HG03520 (cell line): ENCODE measurements around the gene PRM2.
A peak's percentile ranks its signal among the peaks of the same experiment; 100 is the strongest.
"Not testable (repeated sequence)": the region's sequence is repeated elsewhere in the genome, so short reads cannot be mapped to it uniquely, and the experiment has no call there.

Experiments
- ATAC-seq: cut with Tn5 transposase; IDR thresholded peaks from one replicate; pipeline ENCODE4 v1.9.1; 2021; ENCODE audit warnings: mild to moderate bottlenecking, moderate library complexity; ENCODE audit not compliant: unreplicated experiment

PRM2 gene

DNA sequence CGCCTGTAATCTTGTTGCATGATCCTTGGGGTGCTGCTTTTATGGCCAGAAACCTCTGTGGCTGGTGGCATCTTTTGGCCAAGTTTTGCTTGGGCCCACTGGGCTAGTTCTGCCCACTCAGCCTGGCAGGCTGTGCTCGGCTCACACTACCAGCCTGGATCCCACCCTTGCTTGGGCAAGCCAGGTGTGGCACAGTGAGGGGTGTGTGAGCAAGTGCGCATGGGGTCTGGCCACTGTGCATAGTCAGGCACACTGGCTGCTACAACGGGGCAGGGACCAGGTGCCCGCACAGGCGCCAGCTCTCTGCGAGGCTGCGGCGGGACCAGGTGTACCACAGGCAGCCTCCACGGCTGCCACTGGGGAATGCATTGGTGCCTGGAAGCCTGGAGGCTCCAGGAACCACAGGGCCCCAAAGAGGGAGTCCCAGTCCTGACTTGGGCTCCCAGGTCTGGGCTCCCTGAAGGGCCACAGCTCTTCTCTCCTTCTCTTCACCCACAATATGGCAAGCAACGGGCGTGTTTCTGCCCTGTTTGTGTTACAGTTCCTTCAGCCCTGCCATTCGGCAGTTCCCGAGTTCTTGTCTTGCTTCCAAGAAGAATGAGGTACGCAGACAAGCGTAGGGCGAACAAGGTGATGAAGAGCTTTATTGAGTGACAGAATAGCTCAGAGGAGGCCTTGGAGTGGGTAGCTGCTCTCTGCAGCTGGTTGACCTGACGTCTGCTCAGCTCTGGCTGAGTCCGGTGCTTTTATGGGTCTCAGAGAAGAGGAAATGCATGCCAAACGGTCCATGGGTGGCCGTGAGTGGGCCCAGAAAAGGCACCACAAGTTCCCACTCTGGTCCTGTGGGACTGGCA is 31.6 kb upstream of the PRM2 start:
- ATAC-seq: no peak

DNA sequence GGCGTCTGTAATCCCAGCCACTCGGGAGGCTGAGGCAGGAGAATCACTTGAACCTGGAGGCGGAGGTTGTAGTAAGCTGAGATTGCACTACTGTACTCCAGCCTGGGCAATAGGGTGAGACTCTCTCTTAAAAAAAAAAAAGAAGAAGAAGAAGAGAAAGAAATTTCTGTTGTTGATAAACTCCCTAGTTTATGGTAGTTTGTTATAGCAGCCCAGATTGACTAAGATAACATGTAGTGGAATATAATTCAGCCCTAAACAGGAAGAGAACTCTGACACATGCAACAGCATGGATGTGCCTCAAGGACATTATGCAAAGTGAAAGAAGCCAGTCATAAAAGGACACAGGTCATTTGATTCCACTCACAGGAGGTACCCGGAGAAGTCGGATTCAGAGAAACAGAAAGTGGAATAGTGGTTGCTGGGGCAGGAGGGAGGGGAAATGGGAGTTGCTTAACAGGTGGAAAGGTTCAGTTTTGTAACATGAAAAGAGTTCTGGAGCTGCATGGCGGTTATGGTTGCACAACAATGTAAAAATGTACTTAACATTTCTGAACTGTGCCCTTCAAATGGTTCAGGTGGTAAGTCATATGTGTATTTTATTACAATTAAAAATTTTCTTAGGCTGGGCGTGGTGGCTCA is 30.8 kb upstream of the PRM2 start:
- ATAC-seq: no peak

DNA sequence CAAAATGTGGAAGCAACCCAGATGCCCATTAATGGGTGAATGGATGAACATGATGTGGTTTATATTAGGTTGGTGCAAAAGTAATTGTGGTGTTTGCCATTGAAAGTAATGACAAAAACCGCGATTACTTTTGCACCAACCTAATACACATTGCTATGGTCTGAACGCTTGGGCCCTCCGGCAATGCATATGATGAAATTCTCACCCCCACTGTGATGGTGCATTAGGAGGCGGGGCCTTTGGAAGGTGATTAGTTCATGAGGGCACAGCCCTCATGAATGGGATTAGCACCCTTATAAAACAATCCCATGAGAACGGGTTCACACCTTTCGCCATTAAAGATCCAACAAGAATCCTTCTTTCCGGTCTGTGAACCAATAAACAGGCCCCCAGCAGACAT is 30.1 kb upstream of the PRM2 start:
- ATAC-seq: no peak

DNA sequence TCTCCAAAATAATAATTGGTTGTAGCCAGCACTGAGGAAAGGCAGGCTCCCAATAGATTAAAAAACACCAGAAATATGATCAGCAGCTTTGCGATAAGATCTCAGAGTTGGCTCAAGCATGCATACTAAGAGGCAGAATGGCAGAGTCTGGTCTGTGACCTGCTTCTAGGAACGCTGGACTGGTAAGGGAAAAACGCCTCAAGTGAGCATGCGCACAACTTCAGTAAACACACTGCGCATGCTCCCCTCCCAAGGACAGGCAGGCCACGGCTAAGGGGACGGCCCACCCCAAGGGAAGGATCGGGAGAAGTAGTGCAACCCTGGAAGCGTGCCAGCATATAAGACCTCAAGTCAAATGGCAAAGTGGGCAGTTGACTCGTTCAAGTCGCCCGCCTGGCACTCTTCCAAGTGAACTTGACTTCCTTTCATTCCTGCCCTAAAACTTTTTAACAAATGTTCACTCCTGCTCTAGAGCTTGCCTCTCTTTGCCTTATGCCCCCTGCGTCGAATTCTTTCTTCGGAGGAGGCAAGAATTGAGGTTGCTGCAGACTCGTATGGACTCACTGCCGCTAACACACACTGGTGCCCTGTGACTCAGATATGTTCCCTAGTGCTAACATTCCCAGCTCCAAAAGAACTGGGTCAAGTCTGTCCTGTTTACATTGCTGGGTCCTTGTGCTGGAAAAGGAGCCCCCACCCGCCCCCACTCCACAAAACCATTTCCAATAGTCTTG is 27.3 kb upstream of the PRM2 start:
- no peak for ATAC-seq

DNA sequence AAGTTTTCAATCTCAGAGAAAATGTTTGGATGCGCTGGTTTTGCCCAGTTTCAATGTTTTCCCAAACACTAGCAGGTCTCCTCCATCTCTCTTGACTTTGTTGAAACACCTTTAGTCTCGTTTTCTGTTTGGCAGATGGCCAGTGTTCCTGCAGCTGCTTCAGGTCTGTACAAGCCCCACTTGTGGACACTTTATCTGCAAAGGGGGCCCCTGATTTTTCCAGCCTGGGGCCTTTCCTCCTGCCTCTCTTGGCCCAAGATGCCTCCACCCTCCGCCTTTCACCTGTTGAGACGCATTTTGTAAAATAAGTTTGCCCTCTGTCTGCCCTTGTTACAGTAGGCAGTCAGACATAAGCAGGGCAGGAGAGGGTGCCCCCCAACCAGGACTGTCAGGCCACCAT is 26.7 kb upstream of the PRM2 start:
- ATAC-seq: no peak

DNA sequence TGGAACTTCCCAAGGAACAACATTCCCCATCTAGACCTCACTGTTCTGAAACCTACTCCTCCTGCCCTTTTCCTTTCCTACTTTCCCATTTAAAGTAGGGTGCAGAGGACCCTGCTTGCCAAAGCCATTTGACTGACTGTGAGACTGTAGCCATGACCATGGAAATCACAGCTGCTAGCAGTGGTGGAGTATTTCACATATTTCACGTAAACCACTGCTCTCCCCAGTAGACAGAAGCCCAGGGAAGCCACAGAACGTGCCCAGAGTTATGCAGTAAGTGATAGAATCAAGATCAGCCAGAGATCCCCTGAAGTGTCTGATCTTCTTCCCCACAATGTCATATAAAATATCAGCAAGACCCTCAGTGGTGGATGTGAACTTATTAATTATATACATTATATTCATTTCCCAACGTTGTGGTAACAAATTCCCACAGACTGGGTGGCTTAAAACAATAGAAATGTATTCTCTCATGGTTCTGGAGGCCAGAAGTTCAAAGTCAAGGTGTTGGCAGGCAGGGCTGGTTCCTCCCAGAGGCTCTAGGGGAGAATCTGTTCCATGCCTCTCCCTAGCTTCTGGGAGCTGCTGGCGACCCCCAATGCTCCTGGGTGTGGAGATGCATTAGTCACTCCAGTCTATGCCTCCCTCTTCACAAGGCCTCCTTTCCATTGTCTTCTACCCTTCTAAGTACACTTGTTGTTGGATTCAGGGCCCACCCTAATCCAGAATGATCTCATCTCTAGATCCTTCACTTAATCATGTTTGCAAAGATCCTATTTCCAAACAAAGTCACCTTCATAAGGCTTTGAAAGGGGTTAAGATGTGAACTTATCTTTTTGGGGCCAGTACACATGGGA is 25.6 kb upstream of the PRM2 start:
- no peak for ATAC-seq

DNA sequence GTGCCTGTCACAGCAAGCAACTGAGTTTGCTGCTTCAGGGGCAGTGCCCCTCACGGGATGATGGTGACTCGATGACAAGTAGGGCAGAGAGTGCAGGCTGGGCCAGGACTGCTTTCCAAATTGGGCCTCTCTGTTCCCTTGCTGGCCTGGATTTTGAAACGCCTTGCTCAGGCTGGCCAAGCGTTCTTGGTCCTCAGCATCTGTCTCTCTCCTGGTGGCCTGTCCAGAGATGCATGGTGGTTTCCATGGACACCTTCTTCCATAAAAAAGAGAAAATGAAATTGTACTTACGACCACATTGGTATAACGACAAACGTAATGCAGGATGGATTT is 24.2 kb upstream of the PRM2 start:
- ATAC-seq: no peak

DNA sequence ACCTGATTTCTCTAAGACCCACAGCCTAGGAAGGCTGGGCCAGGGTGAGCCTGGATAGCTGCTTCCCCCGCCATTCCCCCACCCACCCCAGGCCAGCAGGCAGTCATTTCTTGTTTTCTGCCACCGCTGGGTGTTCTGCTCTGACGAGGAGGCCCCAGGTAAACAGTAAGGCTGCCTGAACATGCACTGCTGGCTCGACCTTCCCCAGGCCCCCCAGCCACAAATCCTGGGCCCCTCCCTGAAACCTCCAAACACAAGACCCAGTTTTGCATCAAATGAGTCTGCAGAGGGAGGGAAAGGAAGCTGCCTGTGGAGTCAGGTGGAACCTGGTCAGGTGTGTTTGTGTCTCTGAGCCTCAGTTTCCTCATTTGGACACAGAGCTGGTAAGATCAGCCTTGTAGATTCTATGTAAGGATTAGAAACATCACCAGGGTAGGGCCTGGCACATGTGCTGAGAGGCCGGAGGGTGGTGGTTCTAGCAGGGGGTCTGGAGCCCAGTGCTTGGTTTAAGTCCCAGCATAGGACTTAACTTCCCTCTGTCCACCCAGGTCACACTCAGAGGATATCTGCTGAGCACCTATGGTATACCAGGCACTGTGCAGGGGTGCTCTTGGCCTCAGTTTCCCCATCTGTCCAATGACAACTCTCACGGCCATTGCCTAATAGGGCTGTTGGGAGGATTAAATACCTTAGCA is 23.7 kb upstream of the PRM2 start:
- ATAC-seq: no peak

DNA sequence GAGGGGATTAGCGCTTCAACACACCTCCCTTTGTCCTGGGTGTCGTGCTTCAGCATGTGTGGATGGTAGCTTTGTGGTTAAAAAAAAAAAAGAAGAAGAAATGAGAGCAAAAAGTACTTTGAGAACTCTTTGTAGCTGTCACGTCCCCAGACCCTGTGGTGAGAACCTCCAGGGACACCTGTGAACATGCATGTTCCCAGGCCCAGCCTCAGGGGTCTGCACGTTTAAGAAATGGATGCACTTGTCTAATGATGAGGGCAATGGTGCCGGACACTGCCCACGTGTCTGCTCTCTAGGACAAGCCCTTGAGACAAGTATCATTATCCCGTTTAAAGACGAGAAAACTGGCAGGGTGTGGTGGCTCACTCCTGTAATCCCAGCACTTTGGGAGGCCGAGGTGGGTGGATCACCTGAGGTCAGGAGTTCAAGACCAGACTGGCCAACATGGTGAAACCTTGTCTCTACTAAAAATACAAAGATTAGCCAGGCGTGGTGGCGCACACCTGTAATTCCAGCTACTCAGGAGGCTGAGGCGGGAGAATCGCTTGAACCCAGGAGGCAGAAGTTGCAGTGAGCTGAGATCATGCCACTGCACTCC is 22.8 kb upstream of the PRM2 start:
- not testable (repeated sequence) for ATAC-seq

DNA sequence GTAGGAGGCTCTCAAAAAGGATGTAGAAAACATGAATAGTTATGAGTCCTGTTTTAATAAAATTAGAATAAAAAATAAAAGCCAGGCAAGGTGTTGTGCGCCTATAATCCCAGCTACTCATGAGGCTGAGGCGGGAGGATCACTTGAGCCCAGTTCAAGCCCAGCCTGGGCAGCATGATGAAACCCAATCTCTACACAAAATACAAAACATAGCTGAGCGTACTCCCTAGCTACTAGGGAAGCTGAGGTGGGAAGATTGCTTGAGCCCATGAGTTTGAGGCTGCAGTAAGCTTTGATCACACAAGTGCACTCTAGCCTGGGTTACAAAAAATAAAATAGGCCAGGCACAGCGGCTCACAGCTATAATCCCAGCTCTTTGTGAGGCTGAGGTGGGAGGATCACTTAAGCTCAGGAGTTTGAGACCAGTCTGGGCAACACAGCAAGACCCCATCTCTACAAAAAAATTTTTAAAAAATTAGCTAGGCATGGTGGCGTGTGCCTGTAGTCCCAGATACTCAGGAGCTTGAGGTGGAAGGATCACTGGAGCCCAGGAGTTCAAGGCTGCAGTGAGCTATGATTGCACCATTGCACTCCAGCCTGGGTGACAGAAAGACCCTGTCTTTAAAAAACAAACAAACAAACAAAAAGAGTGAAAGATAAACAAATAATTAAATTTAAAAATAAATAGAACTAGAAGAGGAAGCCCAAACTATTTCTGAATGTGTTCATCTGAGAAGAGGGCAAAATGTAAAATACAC is 22.0 kb upstream of the PRM2 start:
- ATAC-seq: no peak

DNA sequence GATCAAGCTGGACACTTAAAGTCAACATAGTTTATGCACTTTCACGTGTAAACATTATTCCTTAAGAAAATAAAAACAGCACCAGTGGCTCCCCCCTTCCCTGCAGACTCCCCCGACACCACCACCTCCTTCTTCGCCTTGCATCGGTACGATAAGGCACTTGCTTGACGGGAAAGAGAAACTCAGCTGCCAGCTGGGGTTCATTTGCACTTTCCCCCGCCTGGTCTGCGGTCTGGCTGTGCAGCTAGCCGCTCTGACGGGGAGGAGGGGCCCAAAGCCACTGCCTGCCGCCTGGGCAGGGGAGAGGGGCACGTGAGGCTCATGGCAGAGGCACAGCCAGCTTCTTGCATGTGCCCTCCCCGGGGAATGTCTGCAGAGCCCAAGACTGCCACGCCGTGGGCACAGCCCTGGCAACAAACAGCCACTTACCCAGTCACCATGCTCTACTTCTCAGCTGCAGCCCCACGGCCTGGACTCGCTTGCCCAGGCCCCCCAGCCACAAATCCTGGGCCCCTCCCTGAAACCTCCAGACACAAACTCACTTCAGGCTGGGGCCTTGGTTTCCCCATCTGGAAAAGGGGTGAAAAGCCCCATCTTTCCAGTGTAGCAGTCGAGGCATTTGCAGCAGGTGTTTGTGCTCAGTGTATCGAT is 21.3 kb upstream of the PRM2 start:
- peak; percentile 68 for ATAC-seq

DNA sequence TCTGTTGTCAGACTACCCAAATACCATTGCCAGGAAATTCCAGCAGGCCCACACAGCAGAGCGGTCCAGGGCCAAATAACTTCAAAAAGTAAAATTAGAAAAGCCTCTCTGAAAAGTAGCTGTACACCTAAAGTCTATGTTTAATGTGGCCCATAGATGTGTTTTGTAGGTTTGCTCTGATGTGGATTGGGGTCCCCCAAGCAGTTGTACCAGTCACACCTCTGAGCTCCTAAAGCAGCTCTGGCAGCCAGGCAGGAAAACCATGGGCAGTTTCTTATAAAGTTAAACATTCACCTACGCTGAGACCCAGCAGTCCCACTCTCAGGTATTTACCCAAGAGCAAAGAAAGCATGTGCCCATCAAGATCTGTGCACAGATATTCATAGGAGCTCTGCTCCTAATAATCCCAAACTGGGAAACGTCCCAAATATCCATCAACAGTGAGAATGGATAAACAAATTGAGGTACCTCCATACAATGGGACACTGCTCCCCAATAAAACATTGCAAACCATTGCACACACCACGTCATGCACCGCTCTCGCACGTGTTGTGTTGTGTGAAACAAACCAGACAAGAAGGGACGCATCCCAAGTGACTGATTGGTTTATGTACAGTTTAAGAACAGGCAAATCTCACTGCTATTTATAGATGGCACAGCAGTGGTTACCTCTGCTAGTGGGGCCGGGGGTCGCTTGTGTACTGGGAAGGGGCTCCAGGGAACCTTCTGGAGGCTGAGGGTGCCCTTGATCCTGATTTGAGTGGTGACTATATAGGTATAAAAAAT is 20.6 kb upstream of the PRM2 start:
- no peak for ATAC-seq

DNA sequence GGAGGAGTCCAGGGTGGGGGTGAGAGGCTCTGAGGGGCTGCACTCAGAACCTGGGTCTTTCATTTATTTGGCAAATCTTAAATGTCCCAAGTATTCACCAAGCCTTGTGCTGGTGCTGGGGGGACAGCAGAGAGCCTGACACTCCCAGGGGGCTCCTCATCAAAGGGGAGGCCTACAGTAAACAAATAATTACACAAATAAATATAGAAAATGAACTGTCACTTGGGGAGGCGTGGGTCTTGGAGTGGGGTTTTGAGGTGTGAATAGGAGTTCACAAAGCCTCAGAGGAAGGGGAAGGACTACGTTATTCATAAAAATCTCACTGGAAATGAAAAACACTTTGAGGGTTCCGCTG is 20.0 kb upstream of the PRM2 start:
- no peak for ATAC-seq

DNA sequence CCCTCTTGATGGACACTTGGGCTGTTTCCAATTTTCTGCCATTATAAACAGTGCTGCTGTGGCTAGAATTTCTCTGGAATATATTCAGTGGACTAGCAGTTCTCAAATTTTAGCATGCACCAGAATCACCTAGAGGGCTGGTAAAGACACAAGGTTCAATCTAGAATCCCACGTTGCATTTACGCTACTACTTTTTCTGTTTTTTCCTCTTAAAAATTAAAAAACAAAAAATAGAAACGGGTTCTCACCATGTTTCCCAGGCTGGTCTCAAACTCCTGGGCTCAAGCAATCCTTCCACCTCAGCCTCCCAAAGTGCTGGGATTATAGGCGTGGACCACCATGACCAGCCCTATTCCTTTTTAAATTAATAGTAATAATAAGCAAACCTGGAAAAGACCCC is 19.4 kb upstream of the PRM2 start:
- no peak for ATAC-seq

DNA sequence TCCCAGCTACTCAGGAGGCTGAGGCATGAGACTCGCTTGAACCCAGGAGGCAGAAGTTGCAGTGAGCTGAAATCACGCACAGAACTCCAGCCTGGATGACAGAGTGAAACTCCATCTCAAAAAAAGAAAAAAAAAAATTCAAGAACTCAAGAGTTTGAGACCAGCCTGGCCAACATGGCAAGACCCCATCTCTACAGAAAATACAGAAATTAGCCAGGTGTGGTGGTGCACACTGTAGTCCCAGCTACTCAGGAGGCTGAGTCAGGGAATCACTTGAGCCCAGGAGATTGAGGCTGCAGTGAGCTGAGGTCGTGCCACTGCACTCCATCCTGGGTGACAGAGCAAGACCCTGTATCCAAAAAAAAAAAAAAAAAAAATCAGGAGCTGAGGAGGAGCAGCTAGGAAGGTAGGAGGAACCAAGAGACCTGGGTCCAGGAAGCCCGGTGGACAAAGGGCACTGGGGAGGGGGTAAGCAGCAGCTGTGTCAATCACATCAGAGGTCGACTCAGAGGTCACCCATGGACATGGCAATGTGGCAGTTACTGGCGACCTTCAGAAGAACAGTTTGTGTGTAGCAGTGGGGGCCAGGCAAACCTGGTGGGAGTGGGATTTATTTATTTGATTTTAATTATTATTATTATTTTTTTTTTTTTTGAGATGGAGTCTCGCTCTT is 15.9 kb upstream of the PRM2 start:
- ATAC-seq: no peak

DNA sequence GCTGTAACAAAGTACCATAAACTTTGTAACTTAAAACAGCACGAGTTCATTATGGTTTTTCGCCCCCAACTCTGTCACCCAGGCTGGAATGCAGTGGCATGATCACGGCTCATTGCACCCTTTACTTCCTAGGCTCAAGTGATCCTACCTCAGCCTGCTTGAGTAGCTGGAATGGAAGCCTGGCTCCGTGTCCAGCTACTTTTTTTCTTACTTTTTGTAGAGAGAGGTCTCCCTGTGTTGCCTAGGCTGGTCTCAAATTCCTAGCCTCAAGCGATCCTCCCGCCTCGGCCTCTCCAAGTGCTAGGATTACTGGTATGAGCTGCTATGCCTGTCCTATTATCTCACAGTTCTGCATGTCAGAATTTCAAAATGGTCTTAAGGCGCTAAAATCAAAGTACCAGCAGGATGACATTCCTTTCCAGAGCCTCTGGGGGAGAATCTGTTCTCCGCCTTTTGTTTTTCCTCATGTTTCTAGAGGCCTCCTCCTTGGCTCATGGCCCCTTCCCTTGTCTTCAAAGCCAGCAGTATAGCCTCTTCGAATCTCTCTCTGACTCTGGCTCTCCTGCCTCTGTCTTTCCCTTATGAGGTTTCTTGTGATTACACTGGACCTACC is 14.9 kb upstream of the PRM2 start:
- ATAC-seq: no peak
